OCI-LY3 (cell line): ENCODE measurements around the gene TCAF2.
"Not testable (repeated sequence)": the region's sequence is repeated elsewhere in the genome, so short reads cannot be mapped to it uniquely, and the experiment has no call there.

Experiments
- EZH2phosphoT487 ChIP-seq: fragments of 200-600 bp; shearing (Covaris generic); IDR thresholded peaks from 2 replicates; pipeline ENCODE4 v1.6.1; 2018; ENCODE audit warnings: antibody characterized with exemption, mixed run types, low read depth
- TF ChIP-seq, protein P1 (sequence below): fragments of 200-600, 300-600 bp; sonication (generic); IDR thresholded peaks from 2 replicates; pipeline ENCODE4 v1.5.1; 2014; ENCODE audit warnings: antibody characterized with exemption, low read length, low read depth

DNA sequence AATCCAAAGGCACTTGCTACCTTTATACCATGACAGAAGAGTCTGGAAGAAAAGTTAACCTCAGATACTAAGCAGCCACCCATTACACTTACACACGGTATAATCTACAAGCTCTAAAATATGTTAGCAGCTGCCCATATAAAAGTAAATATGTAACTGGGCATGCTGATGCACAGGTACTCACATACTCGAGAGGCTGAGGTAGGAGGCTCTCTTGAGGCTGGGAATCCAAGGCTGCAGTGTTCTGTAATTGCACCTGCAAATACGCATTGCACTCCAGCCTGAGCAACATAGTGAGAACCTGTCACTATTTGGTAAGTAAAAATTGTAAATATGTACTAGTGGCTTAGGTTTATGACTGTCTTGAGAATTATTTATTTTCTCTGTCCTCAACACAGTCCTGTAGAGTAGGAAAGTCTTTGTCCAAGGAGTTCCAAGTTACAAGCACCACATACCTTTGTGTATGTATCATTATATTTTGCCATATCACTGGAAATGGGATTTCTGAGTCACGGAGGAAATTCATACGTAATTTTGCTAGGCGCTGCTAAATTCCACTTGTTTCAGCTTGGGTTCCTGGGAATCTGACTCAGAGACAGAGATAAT is 12.3 kb downstream of the TCAF2 start:
- TF ChIP-seq, protein P1, sequence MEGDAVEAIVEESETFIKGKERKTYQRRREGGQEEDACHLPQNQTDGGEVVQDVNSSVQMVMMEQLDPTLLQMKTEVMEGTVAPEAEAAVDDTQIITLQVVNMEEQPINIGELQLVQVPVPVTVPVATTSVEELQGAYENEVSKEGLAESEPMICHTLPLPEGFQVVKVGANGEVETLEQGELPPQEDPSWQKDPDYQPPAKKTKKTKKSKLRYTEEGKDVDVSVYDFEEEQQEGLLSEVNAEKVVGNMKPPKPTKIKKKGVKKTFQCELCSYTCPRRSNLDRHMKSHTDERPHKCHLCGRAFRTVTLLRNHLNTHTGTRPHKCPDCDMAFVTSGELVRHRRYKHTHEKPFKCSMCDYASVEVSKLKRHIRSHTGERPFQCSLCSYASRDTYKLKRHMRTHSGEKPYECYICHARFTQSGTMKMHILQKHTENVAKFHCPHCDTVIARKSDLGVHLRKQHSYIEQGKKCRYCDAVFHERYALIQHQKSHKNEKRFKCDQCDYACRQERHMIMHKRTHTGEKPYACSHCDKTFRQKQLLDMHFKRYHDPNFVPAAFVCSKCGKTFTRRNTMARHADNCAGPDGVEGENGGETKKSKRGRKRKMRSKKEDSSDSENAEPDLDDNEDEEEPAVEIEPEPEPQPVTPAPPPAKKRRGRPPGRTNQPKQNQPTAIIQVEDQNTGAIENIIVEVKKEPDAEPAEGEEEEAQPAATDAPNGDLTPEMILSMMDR: not testable (repeated sequence)
- not testable (repeated sequence) for TF ChIP-seq EZH2phosphoT487
